ENCODE results near the gene SENP1. TPM values are rescaled to one million over a fixed set of nuclear protein-coding genes. Genes with fewer than 3 reads are reported as not detected.

SENP1 gene
- total and polyA plus RNA-seq, 2 experiments from 2014 or later: 8.6 to 27.7 TPM

- TF ChIP-seq, protein P1, sequence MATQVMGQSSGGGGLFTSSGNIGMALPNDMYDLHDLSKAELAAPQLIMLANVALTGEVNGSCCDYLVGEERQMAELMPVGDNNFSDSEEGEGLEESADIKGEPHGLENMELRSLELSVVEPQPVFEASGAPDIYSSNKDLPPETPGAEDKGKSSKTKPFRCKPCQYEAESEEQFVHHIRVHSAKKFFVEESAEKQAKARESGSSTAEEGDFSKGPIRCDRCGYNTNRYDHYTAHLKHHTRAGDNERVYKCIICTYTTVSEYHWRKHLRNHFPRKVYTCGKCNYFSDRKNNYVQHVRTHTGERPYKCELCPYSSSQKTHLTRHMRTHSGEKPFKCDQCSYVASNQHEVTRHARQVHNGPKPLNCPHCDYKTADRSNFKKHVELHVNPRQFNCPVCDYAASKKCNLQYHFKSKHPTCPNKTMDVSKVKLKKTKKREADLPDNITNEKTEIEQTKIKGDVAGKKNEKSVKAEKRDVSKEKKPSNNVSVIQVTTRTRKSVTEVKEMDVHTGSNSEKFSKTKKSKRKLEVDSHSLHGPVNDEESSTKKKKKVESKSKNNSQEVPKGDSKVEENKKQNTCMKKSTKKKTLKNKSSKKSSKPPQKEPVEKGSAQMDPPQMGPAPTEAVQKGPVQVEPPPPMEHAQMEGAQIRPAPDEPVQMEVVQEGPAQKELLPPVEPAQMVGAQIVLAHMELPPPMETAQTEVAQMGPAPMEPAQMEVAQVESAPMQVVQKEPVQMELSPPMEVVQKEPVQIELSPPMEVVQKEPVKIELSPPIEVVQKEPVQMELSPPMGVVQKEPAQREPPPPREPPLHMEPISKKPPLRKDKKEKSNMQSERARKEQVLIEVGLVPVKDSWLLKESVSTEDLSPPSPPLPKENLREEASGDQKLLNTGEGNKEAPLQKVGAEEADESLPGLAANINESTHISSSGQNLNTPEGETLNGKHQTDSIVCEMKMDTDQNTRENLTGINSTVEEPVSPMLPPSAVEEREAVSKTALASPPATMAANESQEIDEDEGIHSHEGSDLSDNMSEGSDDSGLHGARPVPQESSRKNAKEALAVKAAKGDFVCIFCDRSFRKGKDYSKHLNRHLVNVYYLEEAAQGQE (IDR thresholded peaks at IDR 0.05; ENCODE audit: unreplicated experiment): no peak
- TF ChIP-seq, protein P2, sequence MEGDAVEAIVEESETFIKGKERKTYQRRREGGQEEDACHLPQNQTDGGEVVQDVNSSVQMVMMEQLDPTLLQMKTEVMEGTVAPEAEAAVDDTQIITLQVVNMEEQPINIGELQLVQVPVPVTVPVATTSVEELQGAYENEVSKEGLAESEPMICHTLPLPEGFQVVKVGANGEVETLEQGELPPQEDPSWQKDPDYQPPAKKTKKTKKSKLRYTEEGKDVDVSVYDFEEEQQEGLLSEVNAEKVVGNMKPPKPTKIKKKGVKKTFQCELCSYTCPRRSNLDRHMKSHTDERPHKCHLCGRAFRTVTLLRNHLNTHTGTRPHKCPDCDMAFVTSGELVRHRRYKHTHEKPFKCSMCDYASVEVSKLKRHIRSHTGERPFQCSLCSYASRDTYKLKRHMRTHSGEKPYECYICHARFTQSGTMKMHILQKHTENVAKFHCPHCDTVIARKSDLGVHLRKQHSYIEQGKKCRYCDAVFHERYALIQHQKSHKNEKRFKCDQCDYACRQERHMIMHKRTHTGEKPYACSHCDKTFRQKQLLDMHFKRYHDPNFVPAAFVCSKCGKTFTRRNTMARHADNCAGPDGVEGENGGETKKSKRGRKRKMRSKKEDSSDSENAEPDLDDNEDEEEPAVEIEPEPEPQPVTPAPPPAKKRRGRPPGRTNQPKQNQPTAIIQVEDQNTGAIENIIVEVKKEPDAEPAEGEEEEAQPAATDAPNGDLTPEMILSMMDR (conservative IDR thresholded peaks at IDR 0.05; ENCODE audit: low read depth in 2 of 2): no peak
- no peak for TF ChIP-seq EZH2phosphoT487 (IDR thresholded peaks at IDR 0.05; ENCODE audit: unreplicated experiment)
These were observed 64.1 kb downstream of the SENP1 start (continued) for GRCh38 chr12:48041591-48042423.

DNA sequence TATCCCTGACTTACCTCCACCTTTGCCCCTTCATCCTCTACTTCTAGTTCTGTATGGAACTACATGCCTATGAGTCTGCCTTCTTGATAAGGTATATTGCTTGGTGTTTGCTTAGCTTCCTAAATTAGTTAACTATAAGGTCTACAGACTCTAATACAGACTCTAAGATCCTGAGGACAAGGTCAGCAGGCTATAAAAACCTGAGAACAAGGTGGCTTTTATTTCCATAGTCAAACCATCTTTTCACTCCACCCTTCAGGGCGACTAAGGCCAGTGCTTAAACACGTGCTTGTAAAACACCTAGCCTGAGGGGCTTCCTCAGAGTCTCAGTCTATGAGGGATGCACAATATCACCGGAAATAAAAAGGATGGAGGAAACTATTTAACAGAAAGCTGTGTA, 65.5 kb downstream of the SENP1 start:
- Mint-ChIP-seq H3K27me3 (ENCODE audit: insufficient read depth, low read depth, poor library complexity) (peaks cover 19% of the 10 kb centered on the region), H3K27ac (no peak overlapping the region), H3K4me3 (no peak overlapping the region), H3K4me1 (peaks cover 41% of the 10 kb centered on the region), H3K9me3 (no peaks in the 10 kb centered on the region), H3K36me3 (ENCODE audit: low read depth) (peaks cover 8% of the 10 kb centered on the region; the same call in 2 of the 3 replicates)
- H3K9me2 ChIP-seq (ENCODE audit: insufficient read depth): peaks cover 19% of the 10 kb centered on the region
- H2AFZ ChIP-seq: no peak overlapping the region
- H3K4me2 ChIP-seq: no peak overlapping the region
- peaks cover 19% of the 10 kb centered on the region for H3K4me1 ChIP-seq (ENCODE audit: insufficient read depth)
- H3K4me3 ChIP-seq: no peak overlapping the region
- peaks cover 8% of the 10 kb centered on the region; the same call in 1 of the 2 replicates for H3K36me3 ChIP-seq (ENCODE audit: insufficient read depth)
- no peaks in the 10 kb centered on the region for H3K79me2 ChIP-seq (replicated peaks; ENCODE audit: insufficient read depth)
- H3K27me3 ChIP-seq (ENCODE audit: insufficient read depth): peaks cover 30% of the 10 kb centered on the region
- no peak for DNase-seq (ENCODE audit: low spot score)
- no peaks in the 10 kb centered on the region for H3F3A ChIP-seq (replicated peaks; ENCODE audit: low read depth)
- no peaks in the 10 kb centered on the region for H4K20me1 ChIP-seq (replicated peaks; ENCODE audit: insufficient read depth)
- no peak overlapping the region for H3K27ac ChIP-seq (ENCODE audit: low read depth)
- ATAC-seq: no peak
- TF ChIP-seq STAT1 (IDR thresholded peaks at IDR 0.05; ENCODE audit: unreplicated experiment): no peak
- TF ChIP-seq ZNF331 (CRISPR knock-in tag; IDR thresholded peaks at IDR 0.05; ENCODE audit: low read depth): no peak
- TF ChIP-seq, protein P3, sequence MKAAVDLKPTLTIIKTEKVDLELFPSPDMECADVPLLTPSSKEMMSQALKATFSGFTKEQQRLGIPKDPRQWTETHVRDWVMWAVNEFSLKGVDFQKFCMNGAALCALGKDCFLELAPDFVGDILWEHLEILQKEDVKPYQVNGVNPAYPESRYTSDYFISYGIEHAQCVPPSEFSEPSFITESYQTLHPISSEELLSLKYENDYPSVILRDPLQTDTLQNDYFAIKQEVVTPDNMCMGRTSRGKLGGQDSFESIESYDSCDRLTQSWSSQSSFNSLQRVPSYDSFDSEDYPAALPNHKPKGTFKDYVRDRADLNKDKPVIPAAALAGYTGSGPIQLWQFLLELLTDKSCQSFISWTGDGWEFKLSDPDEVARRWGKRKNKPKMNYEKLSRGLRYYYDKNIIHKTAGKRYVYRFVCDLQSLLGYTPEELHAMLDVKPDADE (IDR thresholded peaks at IDR 0.05): no peak
- TF ChIP-seq, protein P1 (IDR thresholded peaks at IDR 0.05; ENCODE audit: unreplicated experiment): no peak
- no peak for TF ChIP-seq EZH2phosphoT487 (IDR thresholded peaks at IDR 0.05; ENCODE audit: unreplicated experiment)
- no peak for TF ChIP-seq CREB1 (CRISPR knock-in tag; IDR thresholded peaks at IDR 0.05; ENCODE audit: low read depth)
- TF ChIP-seq NANOG (IDR thresholded peaks at IDR 0.05; ENCODE audit: borderline replicate concordance): no peak
- no peak for TF ChIP-seq EZH2 (IDR thresholded peaks at IDR 0.05; ENCODE audit: low read depth, unreplicated experiment)
